NCI-H2029 treated with DMSO at 0.1 percent for 48 hours (cell line): ENCODE results near the gene RNF169.

Experiments used
- DNase-seq: peaks from one replicate; lab custom pipeline; 2025; lab: John Stamatoyannopoulos, UW

Gene RNF169, protein sequence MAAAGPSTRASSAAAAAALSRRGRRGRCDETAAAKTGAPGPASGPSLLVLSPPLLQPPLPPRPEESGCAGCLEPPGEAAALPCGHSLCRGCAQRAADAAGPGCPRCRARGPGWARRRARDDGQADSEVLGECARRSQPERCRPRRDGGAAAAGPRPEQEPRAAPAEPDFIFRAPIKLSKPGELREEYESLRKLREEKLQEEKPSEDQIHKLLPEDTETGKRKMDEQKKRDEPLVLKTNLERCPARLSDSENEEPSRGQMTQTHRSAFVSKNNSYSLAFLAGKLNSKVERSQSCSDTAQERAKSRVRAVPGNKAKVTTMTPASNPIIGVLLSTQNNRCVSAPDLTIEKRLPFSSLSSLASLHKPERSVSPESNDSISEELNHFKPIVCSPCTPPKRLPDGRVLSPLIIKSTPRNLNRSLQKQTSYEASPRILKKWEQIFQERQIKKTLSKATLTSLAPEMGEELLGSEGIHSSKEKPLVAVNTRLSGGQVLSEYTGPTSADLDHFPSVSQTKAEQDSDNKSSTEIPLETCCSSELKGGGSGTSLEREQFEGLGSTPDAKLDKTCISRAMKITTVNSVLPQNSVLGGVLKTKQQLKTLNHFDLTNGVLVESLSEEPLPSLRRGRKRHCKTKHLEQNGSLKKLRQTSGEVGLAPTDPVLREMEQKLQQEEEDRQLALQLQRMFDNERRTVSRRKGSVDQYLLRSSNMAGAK

DNA sequence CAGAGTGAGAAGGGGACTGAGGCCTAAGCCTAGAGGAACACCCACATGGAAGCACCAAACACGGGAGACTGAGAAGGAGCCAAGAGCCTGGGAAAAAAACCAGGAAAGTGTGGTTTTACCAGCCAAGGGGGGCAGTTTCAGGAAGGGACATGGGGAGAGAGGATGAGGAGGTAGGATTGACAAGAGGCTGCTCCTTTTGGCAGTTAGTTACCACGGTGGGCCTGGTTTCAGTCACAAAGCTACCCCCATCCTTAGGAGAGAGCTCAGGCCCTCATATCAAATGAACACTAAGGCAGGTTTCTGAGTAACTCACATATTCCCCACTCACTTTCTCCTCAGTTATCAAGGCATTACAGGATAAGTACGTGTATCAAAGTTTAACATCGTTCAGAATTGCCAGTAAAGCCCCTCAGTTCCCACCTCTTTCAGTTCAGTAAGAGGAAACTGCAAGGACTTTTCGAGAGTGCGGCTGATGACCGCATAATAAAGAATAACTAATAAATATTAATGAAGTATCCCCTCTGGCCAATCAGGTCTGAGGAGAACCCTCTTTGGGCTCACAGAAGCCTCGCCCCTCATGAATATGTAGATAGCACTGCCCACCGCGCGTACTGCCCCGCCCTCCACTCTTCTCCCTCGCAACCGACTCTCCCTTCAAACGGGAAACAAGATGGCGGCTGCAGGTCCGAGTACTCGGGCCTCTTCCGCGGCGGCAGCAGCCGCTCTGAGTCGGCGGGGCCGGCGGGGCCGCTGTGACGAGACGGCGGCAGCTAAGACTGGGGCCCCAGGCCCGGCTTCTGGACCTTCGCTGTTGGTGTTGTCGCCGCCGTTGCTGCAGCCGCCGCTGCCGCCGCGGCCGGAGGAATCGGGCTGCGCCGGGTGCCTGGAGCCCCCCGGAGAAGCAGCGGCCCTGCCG lies at the start of gene RNF169:
RNF169 (plus strand) TSS at position 639 of the 916 bp plus-strand sequence; CDS start at position 671, 32 bp downstream.
- peak; percentile 83 for DNase-seq

DNA sequence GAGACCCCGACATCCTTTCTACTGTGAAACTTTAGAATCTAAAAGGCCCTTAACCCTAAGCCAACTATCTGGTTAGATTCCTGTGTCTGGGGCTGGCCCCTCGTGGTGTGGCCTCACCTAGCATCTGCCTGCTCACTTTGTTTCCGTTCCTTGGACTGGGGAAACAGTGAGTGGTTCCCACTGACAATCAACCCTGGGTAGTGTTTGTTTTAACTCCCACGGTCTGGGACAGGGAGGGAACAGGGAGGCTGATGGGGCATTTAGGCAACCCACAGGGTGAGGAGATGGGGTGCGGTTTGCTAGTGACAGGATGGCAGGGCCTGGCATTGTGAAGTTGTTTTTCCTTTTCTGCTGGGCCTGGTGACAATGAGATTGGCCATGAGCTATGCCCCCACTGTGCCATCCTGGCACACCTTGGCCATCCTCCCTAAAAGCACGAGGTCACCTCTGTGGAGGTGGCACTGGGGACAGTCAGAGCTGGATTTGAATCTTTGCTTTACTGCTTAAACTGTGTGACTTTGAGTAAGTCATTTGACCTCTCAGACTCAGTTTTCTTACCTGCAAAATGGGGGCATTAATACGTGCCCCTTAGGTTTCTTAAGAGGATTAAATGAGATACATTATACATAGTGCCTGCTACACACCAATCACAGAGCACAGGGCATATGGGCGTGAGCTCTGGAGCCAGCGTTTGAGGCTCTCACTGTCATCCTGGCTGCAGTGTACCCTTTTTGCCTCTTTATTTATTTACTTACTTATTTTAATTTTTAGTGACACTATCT lies 48.8 kb upstream of the RNF169 start:
- no peak for DNase-seq

DNA sequence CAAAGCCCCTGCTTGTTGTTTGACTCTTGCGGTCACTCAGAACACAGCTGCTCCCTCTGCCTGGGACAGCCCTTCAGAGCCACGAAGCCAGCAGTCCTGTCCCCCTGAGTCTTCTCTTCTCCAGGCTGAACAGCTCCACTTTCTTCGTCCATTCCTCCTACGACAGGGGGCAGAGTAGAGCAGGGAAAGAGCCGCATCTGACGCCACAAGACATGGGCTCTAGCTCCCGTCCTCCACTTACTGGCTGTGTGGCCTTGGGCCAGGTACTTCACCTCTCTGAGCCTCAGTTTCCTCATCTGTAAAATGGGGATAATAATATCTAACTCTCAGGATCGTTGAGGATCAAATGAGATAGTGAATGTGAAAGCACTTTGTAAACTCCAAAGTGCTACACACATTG lies 47.3 kb upstream of the RNF169 start:
- no peak for DNase-seq

DNA sequence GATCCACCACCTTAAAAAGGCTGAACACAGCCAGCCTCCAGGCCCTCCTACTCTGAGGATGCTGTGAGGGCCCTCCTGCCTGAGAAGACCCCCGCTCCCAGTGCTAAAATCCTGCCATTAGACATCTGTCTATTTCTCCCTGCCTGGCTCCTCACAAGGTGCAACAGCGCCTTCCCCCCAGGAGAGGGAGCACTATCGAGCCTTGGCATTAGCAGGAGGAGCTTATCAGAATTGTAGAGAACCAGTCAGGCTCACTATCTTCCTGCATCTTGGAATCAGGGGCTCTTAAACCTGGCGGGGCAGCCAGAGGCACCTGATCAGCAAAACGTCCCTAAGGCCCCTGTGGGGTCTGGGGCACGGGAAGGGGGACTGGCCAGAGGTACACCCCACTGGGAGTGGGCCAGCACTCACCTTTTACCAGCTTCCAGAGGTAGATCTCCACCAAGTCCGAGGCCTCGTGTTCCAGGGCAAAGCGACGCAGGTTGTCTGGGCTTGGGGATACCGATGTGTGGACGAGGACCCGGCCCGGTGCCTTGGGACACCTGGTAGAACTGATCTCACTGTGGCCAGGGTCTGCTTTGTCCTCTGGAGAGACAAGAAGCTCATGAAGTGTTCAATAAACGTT lies 46.2 kb upstream of the RNF169 start:
- peak; percentile 48 for DNase-seq

DNA sequence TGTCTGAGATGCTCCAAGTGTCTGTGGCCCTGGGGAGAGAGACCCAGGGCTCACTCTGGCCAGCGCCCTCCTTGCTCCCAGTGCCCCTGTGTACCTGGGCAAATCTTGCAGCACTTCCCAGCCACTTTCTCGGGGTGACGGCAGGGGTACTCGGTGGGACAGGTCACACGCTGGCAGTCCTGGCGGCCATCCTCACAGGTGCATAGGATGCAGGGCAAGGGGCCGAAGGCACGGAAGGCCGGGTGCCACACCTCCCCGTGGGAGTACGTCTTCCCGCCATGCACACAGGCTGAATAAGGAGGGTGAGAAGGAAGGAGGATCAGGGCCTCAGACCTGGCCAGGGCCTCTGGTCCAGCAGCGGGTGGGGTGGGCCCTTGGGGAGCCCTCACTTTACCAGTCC lies 45.4 kb upstream of the RNF169 start:
- DNase-seq, result no peak

DNA sequence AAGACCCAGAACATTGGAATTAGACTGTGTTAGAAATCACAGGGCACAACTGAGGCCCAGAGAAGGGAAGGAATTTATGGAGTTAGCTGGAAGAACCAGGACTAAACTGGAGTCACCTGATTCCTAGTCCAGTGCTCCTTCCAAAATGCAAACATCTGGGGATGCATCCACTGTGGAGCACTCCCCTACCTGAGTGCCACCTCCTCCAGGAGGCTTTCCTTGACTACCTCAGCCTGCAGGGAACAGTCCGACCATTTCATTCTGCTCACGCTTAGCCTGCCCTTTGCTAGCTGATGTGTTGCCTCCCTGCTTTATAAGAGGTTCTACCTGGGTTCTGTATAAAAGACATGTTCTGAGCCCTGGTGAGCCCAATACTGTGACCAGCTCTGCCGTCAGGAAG lies 41.5 kb upstream of the RNF169 start:
- DNase-seq, result no peak

DNA sequence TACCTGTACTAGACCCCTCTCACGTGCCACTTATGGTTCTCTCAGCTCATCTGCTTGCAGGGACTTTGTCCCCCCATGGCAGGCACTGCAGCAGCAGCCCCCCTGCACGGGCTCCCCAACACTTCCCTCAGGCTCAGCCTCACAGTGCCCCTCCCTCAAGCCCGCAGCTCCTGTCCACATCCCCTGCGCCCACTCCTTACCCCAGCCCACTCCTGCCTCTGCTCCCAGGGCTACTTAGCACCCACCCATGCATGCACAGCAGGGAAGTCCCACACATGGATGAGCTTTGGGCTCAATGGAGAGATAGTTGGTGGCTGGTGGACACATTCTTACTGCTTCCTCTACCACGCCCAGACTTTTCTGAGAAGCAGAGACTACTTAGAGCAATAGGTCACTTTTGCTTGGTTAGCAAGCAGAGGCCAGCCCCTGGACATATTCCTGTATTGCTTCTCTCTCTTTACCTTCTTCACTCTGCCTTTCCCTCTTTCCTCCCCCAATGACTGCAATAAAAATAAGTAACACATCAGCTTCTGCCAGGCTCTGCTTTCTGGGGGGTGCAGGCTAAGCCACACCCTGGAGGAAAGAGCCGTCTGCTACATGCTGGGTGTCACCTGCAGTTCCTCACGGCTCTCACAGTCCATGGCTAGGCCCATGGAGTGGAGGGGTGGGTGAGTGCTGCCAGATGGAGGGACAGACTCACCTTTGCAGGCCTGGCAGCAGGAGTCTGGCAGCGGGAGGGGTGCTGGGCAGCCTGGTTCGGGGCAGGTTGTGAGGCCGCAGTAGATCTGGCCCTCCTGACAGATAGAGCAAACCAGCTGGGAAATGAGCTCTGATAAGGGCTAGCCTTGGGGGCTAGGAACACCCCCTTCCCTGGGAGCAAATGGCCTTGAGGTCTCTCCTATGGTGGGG lies 40.8 kb upstream of the RNF169 start:
- no peak for DNase-seq

DNA sequence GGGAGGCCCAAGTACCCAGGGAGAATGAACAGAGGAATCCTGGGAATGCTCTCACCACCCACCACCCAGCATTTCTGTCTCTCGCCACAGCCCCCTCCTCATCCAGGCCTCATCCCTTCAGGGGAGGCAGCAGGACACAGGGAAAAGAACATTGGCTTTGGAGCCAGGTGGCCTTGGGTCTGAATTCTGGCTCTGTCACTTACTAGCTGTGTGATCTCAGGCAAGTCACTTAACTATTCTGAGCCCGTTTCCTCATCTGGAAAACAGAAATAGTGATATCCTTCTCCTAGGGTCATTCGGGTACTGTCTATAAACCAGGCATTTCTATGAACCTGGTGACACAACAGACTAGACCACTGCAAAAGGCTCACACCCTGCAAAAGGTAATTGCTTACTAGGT lies 39.5 kb upstream of the RNF169 start:
- DNase-seq, result no peak

DNA sequence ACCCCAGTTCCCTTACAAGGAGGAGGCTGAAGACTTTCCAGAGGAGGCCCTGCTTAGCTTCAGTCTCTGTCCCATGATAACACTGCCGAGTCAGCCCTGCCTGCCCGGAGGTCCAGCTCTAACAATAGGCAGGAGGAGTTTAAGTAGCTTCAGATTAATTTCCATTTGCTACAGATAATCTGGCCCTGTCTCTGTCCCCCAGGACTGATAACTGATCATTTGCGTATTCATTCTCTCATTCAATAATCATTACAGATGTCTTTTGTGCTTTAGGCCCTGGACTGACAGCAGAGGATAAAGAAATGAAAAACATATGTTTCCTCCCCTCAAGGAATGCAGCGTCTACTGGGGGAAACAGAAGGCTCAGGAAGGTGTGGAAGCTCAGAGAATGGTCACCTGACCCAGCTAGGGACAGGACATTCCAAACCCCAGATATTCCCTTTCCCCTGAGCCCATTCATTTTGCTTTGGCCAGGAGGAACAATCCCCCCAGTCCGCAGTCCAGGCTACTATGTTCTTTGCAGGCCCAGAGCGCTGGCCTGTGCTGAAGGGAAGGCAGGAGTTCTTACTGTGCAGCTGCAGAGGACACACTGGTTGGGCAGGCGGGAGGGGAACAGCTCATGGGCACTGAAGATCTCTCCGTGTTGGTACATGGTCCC lies 38.2 kb upstream of the RNF169 start:
- no peak for DNase-seq

DNA sequence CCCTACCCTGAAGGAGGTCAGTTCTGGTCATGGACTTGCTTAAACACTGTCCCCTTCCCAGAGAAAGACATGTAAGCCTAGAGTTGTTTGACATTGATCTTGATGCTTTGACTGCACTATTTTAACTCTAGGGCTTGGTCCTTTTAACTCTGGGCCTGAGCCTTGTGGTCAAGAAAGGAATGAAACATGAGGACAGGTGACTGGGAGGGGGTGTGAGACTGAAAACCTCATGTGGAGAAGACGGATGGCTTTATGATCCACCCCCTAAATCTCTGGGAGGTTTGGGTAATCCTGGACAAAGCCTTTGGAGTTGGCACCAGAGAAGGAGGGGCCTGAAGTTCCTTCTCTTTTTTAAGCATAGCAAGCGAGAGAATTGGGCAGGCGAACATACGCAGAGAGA lies 35.0 kb upstream of the RNF169 start:
- DNase-seq, result no peak

DNA sequence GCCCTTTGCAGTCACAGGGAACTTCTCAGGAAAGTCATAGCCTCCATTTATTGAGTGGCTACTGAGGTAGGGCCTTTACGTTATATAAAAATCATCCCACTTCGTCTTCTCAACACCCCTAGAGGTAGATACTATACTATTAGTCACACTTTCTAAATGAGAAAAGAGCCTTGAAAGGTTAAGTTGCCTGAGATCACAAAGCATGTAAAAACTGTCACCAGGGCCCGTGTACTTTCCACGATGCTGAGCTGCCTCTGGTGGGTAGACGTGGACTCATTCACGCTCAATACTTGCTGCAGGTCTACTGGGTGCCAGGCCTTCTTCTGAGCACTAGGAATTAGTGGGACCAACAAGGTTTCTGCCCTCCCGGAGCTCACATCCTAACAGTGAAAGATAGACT lies 33.7 kb upstream of the RNF169 start:
- no peak for DNase-seq

DNA sequence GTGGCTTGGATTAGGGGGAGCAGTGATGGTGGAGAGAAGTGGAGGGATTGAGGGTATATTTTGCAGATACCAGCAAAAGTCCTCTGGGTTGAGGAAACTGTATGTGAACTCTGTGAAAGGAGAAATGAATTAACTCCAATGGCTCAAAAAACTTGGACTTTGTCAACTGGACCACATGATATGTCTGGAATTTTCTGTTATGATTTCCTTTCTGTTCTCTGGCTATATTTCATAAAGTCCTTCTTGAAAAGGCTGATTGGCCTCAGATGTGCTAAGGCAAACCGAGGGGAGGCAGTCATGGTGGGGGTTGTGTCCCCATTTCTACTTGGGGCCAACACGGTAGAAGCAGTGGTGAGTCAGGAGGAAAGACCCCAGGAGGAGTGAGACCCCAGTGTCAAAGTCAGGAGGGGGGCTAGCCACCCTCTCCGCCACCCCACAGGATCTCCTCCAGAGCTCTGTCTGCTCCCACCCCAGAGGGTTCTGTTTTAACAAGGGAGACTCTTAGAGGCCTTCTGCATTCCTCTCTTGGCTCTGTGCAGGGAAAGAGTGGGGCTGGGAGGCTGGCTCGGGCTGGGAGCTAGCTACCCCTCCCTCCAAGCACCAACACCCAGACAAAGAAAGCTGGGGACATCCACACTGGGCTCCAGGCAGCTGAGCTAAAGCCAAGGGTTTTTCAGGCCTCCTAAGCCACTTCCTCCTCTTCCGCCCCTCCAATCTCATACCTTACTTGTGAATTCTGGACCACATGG lies 31.3 kb upstream of the RNF169 start:
- DNase-seq, result no peak

DNA sequence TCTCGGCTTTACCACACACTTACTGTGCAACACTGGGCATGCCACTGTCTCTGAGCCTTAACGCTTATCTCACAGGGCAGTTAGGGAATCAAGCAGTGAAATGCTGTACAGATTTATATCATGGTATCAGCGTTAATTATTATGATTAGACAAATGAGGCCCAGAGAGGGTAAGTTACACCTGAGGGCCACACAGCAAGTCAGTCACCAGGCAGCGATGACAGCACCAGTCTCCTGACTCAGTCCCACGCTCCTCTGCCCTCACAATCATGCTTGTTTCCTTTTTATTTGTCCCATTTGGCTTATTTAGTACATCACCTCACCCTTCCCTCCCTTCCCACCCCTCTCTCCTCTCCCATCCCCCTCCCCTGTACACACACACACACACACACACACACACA lies 29.6 kb upstream of the RNF169 start:
- no peak for DNase-seq

DNA sequence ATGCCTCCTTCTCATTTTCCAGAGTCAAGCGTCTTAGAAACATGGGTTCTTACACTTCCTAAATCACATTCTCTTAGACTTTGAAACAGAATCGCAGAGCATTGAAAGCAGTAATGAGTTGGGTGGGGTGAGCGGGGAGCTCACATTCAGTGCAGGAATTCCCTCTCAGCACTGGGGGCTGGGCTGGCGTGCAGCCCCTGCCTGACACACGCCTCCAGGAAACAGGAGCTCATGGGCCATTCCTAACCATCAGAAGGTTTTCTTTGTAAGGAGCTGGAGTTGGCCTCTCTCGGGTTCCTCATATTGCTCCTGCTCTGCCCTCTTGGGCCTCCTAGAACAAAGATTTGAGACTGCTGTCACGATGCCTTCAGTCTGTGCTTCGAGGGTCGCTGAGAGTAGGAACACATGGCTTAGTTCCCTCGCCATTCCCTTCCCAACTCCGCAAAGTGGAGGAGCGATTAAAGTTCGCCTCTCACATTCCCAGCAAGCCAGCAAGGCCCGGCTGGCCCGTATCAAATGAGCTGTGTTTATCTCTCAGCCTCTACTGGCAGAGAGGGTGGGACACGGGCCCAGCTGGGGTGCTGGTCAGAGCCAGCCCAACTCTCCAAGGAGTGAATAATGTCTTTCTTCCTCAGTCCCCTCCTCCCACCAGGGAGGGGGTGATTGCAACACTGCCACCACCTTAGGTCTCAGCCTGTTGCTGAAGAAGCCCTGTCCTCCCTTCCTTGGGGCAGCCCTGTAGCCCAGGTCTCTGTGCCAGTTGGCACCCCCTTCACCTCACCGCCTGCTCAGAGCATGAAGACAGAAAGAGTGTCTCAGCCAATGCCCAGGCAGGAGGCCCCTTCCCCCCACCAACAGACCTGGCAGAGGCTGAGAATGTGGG lies 27.8 kb upstream of the RNF169 start:
- DNase-seq, result no peak

DNA sequence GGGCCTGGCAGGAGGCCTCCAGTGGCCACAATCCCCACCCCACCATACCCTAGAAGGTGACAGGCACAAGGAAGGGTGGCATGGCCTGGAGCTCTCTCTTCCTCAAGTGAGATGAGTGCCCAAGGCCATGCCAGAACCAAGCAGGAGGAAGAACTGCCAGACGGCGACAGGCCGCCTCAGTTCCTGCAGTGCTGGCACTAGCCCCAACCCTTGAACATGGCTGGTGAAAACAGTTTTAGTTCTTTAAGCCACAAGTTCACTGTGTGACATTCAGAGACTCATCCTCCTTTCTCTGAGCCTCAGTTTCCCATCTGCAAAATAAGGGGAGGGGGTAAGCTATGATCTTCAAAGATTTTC lies 27.2 kb upstream of the RNF169 start:
- DNase-seq, result no peak

DNA sequence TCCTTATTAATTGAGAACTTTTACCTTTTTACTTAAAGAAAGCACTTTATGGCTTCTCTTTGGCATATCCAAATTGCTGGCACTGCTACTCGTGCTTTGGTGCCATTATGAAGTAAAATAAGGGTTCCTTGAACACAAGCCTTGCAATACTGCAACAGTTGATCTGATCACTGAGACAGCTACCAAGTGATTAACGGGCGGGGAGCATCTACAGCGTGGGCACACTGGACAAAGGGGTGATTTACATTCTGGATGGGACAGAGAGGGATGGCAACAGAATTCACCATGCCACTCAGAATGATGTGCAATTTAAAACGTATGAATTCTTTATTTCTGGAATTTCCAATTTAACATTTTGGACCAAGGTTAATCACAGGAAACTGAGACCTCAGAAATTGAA lies 25.1 kb upstream of the RNF169 start:
- no peak for DNase-seq

DNA sequence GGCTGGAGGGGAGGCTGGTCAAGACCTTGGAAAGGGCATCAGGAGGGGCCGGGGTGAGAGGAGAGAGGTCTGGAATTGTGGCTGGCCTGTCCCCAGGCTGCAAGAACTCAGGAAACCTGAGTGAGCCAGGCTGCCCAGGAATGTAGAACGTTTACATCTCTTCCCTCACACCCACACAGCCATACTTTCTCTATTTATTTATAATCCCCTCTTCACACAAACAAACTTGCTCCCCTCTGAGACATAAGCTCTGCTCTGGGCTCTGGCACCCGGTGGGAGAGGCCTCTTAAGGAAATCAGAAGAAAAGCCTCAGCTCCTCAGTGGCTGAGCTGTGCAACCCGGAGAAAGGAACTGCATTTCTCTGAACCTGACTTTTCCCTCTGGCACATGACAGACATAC lies 22.9 kb upstream of the RNF169 start:
- DNase-seq, result no peak
